Measurements from ENCODE around the gene ST8SIA3.

DNA sequence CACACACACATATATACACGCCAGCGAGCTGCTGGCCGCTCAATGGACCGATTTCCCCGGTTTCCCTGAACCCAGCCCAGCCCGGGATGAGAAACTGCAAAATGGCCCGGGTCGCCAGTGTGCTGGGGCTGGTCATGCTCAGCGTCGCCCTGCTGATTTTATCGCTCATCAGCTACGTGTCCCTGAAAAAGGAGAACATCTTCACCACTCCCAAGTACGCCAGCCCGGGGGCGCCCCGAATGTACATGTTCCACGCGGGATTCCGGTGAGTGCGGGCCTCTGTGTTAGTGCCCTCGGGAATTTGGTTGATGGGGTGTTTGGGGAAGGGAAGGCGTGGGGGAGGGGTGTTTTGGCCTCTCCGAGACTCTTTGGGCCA, 392 bp downstream of the ST8SIA3 start:
- TF ChIP-seq CTCF (conservative IDR thresholded peaks at IDR 0.05) (no peak), ZFX (IDR thresholded peaks at IDR 0.05) (no peak)

All from C4-2B (cell line).